NK-92 (cell line): ENCODE results near the gene CDK11A.
"Not testable (repeated sequence)": the region's sequence is repeated elsewhere in the genome, so short reads cannot be mapped to it uniquely, and the experiment has no call there.

Source experiments
- DNase-seq: peaks from one replicate; lab custom pipeline; 2025; ENCODE audit not compliant: unreplicated experiment; lab: John Stamatoyannopoulos, UW

The CDK11A gene

GRCh38 chr1:1684031-1684681, 40.0 kb downstream of the CDK11A start:
- DNase-seq: no peak

- DNase-seq: no peak
Measured at GRCh38 chr1:1683104-1683905, 40.9 kb downstream of the CDK11A start.

DNA sequence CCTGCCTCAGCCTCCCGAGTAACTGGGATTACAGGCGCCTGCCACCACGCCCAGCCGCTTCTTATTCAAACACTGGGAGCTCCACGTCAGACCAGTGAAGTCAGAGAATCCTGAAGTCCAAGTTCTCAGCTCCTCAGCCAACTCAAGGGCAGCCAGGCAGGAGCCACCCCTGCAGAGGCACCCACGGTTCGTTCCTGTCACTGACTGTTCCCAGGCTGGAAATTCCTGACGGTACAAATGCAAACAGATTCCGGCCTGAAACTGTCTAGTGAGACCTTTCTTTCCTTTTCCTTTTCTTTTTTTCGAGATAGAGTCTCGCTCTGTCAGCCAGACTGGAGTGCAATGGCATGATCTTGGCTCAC, 43.3 kb downstream of the CDK11A start:
- no peak for DNase-seq

GRCh38 chr1:1680031-1680911, 43.9 kb downstream of the CDK11A start:
- DNase-seq: no peak

DNA sequence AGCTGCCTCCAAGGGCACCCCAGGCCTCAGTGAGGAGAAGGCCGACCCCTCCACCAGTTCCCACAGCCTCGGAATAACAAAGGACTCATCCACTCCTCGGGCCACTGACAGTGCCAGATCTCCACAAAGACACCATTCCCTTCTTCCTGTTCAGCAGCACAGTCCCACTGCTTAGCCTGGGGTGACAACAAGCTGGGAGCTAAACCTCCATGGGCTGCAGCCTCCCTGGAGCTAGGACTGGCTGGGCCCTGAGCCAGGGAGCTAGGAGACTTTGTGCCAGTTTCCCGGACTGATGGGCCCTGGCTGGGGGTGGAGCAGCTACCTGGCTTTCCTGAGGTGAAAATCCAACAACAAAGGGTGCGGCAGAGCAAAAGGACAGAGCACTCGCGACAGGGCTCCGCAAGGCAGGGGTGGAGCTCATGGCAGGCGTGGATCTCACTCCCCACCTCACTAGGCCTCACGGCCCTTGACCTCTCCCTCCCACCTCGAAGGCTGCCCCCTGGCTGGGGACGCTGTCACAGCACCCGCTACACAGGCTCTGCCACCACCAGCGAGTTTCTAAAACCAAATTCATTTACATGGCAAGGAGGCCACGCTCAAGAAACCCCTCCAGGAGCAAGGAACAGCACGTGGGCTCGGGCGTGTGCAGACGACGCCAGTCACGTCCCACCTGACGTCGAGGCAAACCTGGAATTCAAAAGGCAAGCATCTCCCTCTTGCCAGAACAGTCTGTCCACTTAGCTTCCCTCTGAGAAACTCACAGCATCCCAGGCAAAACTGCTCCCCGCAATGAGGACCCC, 45.4 kb downstream of the CDK11A start:
- no peak for DNase-seq

DNA sequence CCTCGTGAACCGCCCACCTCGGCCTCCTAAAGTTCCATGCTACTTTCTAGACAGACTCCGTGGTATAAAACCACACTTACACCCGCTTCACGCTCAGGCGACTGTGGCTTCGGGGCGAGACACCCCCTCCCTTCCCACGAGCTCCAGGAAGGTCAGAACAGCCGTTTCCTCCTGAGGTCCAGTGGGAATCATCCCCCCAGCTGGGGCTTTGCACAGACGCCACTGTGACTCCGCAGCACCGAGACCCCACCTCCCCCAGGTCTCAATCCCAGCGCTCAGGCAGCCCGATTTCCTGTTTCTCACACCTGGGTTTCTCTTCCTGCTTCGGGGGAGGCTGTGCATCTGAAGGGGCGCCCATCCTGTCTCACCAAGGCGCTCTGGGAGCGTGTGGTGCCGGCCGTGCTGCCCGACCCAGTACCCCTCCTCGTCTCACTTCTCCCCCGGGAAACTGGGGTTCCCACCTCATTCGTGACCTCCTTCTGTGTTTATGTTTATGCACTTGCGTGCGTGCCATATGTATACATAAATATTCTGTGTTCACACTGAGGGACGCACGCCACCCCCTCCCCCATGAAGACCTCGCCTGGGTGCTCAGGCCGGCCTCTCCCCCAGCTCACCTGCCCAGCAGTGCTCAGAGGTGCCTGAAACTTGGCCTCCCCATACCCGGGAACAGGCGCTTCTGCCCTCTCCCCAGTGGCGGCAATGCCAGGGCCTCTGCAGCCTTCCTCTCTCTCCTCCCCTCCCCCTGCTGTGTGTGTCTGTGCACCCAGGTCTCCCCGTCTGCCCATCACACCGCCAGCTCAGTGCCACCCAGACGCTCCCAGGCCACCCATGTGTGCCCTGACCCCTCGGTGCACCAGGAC, 46.2 kb downstream of the CDK11A start:
- no peak for DNase-seq

GRCh38 chr1:1676087-1676486, 48.1 kb downstream of the CDK11A start:
- not testable (repeated sequence) for DNase-seq

DNA sequence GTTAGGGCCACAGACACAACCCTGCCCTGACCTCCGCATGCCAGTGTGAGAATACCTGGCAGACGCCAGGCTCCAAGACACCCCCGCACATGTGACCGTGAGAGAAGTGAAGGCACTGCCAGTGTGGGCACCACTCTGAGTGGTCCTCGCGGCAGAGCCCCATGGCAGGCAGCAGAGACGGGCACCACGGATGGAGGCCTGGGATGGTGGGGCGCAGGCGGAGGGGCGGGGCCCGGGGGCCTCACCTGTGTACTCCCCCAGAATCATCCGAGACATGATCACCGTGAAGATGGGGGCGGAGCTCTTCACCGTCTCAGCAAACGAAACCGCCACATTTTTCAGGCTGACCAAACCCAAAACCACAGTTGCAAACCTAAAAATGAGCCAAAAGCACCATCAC, 48.9 kb downstream of the CDK11A start:
- DNase-seq: not testable (repeated sequence)

GRCh38 chr1:1674806-1675205, 49.4 kb downstream of the CDK11A start:
- DNase-seq: not testable (repeated sequence)

- DNase-seq: no peak
Measured at GRCh38 chr1:1672181-1672965, 51.8 kb downstream of the CDK11A start.

DNA sequence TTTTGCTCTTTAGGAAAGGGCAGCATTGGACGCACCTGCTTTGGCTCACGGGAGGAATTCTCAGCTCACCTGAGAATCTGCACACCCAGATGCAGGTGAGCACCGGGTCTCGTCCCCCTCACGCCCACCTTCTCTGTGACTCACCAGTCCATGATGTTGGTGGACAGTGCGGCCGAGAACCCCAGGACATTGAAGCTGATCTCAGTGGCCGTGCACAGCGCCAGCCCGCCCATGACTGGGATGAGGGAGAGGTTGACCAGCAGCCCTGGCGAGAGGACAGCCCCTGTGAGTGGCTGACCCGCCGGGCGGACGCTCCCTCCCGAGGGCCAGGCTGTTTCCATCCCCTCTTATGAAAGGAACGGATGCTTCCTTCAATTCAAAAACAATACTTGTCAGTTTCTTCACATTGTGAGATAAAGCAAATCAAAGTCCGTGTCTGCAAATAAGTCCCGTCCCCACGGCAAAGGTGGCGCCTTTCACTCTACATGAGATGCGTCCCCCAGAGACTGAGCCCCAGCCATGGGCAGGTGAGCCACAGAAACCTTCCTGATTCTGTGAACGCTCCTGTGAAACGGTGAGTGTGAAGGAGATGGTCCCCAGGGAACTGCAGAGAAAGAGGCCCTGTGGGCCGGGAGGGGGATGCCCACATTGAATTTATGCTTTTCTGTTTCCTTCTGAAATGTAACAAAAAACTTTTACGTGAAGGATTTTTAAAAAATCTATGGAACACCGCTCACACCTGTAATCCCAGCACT, 52.6 kb downstream of the CDK11A start:
- no peak for DNase-seq

- DNase-seq: no peak
Measured at GRCh38 chr1:1670866-1671265, 53.3 kb downstream of the CDK11A start.

DNA sequence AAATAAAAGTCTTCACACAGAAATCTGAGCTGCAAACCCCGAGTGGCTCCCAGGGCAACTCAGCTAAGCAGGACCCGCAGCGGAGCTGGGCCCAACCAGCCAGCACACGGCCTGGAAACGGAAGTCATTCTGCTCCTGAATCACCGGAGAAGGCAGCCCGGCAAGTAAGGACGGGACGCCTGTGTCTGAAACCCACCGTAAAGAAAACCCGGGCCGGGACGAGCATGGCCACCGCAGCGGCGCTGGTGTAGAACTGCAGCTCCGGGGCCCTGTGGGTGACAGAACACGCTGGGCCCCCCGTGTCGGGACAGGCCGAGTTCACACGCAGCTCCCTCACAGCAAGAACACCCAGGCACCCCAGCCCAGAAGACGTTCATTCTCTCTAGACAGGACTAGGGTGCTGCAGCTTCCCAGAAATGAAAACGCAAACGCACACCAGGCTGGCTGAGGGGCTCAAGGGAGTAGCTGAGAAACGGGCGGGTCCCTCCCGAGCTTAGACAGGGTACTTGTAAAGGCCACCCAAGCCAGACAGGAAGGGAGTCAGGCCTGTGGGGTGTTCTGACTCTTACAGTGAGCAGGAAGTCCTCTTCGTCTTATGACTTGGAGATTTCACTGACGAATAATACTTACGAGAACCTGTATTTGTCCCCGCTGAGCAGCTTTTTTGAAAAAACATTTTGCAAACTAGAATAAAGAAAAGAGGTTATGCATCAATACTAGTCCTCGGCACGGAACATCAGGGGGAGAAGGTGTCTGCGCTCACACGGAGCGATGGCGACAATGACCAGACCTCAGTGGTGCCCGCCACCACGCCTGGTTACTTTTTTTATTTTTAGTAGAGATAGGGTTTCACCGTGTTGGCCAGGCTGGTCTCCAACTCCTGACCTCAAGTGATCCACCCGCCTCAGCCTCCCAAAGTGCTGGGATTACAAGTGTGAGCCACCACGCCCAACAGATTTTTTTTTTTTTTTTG, 54.4 kb downstream of the CDK11A start:
- no peak for DNase-seq

DNA sequence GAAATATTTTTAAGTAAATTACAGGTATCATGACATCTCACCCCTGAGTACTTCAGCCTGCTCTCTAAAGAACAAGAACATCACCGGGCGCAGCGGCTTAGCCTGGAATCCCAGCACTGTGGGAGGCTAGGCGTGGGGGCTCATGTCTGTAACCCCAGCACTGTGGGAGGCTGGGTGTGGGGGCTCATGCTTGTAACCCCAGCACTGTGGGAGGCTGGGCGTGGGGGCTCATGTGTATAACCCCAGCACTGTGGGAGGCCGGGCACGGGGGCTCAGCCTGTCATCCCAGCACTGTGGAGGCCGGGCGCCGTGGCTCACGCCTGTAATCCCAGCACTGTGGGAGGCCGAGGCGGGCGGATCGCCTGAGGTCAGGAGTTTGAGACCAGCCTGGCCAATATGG, 57.6 kb downstream of the CDK11A start:
- DNase-seq: no peak

GRCh38 chr1:1665815-1666251, 58.3 kb downstream of the CDK11A start:
- no peak for DNase-seq

GRCh38 chr1:1664941-1665814, 59.0 kb downstream of the CDK11A start:
- DNase-seq: no peak
